Neural crest cell (in vitro differentiated cells): ENCODE data around the gene GZMM. TPM values are rescaled to one million over a fixed set of nuclear protein-coding genes. Genes with fewer than 3 reads are reported as not detected.

ENCODE experiments used
- DNase-seq: peaks from one replicate; pipeline ENCODE4 v3.0.0; 2021; ENCODE audit warnings: low read depth, mixed read lengths, low spot score
- H3K27ac Mint-ChIP-seq: one replicate; pipeline ENCODE4 v1.8.0; 2021; ENCODE audit warnings: mild to moderate bottlenecking, mixed read lengths; ENCODE audit not compliant: unreplicated experiment
- H3K27me3 Mint-ChIP-seq: 2 replicates; pipeline ENCODE4 v1.8.0; 2021; ENCODE audit warnings: low read depth, mild to moderate bottlenecking, mixed read lengths
- H3K36me3 Mint-ChIP-seq: 2 replicates; pipeline ENCODE4 v1.8.0; 2021; ENCODE audit warnings: low read depth, mild to moderate bottlenecking, mixed read lengths
- H3K4me1 Mint-ChIP-seq: 2 replicates; pipeline ENCODE4 v1.8.0; 2021; ENCODE audit warnings: mixed read lengths
- H3K4me3 Mint-ChIP-seq: one replicate; pipeline ENCODE4 v1.8.0; 2021; ENCODE audit warnings: mild to moderate bottlenecking, mixed read lengths
- H3K9me3 Mint-ChIP-seq: 2 replicates; pipeline ENCODE4 v1.8.0; 2021; ENCODE audit warnings: mixed read lengths
- total RNA-seq: library from RNA; stranded (reverse); gene quantifications from 2 replicates; pipeline ENCODE4 v1.2.1, GENCODE V29; 2021
- TF ChIP-seq, protein P1 (sequence below): fragments of 200-600 bp; sonication (generic); conservative IDR thresholded peaks from 2 replicates; pipeline ENCODE4 v1.5.0; 2021; ENCODE audit warnings: antibody characterized with exemption, mild to moderate bottlenecking

Gene GZMM
- total RNA-seq, 1 donor from 2014 or later: not detected

GRCh38 chr19:579111-579841 lies 35.4 kb downstream of the GZMM start:
- Mint-ChIP-seq H3K9me3 (no peaks in the 10 kb centered on the region), H3K27ac (no peak overlapping the region), H3K4me3 (peak overlapping the region; percentile 27), H3K4me1 (peaks cover 13% of the 10 kb centered on the region), H3K36me3 (no peaks in the 10 kb centered on the region), H3K27me3 (peaks cover 3% of the 10 kb centered on the region)
- TF ChIP-seq, protein P1, sequence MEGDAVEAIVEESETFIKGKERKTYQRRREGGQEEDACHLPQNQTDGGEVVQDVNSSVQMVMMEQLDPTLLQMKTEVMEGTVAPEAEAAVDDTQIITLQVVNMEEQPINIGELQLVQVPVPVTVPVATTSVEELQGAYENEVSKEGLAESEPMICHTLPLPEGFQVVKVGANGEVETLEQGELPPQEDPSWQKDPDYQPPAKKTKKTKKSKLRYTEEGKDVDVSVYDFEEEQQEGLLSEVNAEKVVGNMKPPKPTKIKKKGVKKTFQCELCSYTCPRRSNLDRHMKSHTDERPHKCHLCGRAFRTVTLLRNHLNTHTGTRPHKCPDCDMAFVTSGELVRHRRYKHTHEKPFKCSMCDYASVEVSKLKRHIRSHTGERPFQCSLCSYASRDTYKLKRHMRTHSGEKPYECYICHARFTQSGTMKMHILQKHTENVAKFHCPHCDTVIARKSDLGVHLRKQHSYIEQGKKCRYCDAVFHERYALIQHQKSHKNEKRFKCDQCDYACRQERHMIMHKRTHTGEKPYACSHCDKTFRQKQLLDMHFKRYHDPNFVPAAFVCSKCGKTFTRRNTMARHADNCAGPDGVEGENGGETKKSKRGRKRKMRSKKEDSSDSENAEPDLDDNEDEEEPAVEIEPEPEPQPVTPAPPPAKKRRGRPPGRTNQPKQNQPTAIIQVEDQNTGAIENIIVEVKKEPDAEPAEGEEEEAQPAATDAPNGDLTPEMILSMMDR: no peak
- DNase-seq: no peak

DNA sequence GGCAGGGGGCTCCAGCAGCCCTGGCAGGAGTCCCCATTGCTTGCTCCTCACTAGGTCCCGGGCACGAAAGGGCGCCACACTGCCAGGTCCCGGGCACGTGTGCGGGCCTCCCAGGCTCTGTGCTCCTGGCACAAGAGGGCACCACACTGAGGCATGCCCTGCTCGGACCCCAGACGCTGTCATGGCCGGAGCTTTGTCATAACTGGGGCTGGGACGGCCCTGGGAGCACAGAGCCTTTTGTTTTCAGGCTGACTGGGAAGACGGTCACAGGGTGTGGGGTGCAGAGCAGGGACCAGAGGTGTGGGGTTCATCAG lies 35.9 kb downstream of the GZMM start:
- H3K4me1 Mint-ChIP-seq: peaks cover 8% of the 10 kb centered on the region
- peaks cover 3% of the 10 kb centered on the region for H3K27me3 Mint-ChIP-seq
- no peak overlapping the region for H3K4me3 Mint-ChIP-seq
- TF ChIP-seq, protein P1: no peak
- H3K9me3 Mint-ChIP-seq: no peaks in the 10 kb centered on the region
- DNase-seq: no peak
- no peaks in the 10 kb centered on the region for H3K36me3 Mint-ChIP-seq
- H3K27ac Mint-ChIP-seq: no peak overlapping the region

DNA sequence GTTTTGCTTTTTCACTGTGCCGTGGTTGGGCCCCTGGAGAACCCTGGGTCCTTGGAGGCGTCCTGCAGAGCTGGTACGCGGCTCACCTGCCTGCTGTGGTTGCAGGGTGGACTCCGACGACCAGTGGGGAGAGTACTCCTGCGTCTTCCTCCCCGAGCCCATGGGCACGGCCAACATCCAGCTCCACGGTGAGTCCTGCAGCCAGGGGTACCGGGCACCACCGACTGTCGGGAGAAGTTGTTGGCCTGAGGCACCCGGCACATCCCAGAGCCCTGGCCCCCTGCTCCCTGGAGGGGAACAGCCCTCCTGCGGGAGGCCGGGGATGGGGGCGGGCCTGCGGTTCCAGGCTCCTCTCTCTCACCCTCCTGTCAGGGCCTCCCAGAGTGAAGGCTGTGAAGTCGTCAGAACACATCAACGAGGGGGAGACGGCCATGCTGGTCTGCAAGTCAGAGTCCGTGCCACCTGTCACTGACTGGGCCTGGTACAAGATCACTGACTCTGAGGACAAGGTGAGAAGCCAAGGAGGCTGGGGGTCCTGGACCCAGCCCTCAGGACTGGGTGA lies 36.5 kb downstream of the GZMM start:
- no peaks in the 10 kb centered on the region for H3K9me3 Mint-ChIP-seq
- H3K4me1 Mint-ChIP-seq: peaks cover 8% of the 10 kb centered on the region
- no peaks in the 10 kb centered on the region for H3K36me3 Mint-ChIP-seq
- no peak overlapping the region for H3K4me3 Mint-ChIP-seq
- H3K27me3 Mint-ChIP-seq: peaks cover 6% of the 10 kb centered on the region
- TF ChIP-seq, protein P1: no peak
- DNase-seq: no peak
- H3K27ac Mint-ChIP-seq: no peak overlapping the region

DNA sequence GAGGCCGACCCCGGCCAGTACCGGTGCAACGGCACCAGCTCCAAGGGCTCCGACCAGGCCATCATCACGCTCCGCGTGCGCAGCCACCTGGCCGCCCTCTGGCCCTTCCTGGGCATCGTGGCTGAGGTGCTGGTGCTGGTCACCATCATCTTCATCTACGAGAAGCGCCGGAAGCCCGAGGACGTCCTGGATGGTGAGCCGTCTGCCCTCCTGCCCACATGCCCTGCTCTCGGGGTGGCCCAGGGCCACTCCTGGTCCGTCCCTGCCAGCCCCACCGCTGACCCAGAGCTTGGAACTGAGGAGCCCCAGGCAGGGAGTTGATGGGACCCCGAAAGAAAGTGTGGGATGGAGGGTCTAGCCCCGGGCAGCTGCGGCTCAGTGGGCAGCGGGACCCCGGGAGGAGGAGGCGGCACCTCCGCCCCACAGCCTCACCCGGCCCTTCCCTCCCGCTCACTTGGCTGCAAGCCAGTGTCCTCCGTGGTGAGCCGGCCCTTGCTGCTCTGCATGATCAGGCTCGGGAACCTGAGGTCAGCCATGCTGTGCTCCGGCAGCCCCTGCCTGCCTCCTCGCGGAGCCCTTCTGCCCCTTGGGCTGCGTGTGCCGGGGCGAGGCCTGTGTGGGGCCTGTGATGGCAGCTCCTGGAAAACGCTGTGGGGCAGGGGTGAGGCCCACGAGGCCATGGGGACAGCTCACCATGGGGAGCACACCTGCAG lies 37.7 kb downstream of the GZMM start:
- no peaks in the 10 kb centered on the region for H3K36me3 Mint-ChIP-seq
- DNase-seq: no peak
- no peaks in the 10 kb centered on the region for H3K9me3 Mint-ChIP-seq
- TF ChIP-seq, protein P1: no peak
- peaks cover 14% of the 10 kb centered on the region for H3K27me3 Mint-ChIP-seq
- peaks cover 8% of the 10 kb centered on the region for H3K4me1 Mint-ChIP-seq
- H3K27ac Mint-ChIP-seq: no peak overlapping the region
- no peak overlapping the region for H3K4me3 Mint-ChIP-seq

- Mint-ChIP-seq H3K9me3 (no peaks in the 10 kb centered on the region), H3K27me3 (peaks cover 20% of the 10 kb centered on the region)
- TF ChIP-seq, protein P1: no peak
These were observed 38.8 kb downstream of the GZMM start for GRCh38 chr19:582497-583197.

More at GRCh38 chr19:582497-583197, 38.8 kb downstream of the GZMM start:
- Mint-ChIP-seq H3K36me3 (no peaks in the 10 kb centered on the region), H3K4me1 (peaks cover 8% of the 10 kb centered on the region), H3K4me3 (peak overlapping the region; percentile 47), H3K27ac (no peak overlapping the region)
- DNase-seq: no peak
